BE2C (cell line): ENCODE results near the gene ACSL6.

Source experiments
- DNase-seq: peaks from one replicate; pipeline ENCODE4 v3.0.0-alpha.2; 2020
- H3K27me3 ChIP-seq: fragments of 250-450 bp; sonication (Bioruptor Pico); 2 replicates; pipeline ENCODE4 v1.5.1; 2020; ENCODE audit warnings: mild to moderate bottlenecking
- H3K36me3 ChIP-seq: fragments of 250-450 bp; sonication (Bioruptor Pico); 2 replicates; pipeline ENCODE4 v1.5.1; 2020; ENCODE audit warnings: mild to moderate bottlenecking
- H3K4me1 ChIP-seq: fragments of 250-450 bp; sonication (Bioruptor Pico); 2 replicates; pipeline ENCODE4 v1.5.1; 2020
- H3K4me3 ChIP-seq: 2 replicates; pipeline ENCODE4 v1.5.1; 2011; ENCODE audit warnings: low read depth, low read length
- H3K9me3 ChIP-seq: fragments of 250-450 bp; sonication (Bioruptor Pico); 2 replicates; pipeline ENCODE4 v1.5.1; 2020
- CTCF ChIP-seq: IDR thresholded peaks from 2 replicates; pipeline ENCODE4 v1.5.1; 2012; ENCODE audit warnings: mild to moderate bottlenecking, low read depth, low read length

ACSL6 gene

GRCh38 chr5:132010645-132010988 lies 841 bp downstream of the ACSL6 start:
- TF ChIP-seq CTCF = no peak

GRCh38 chr5:132009706-132010405 lies 1.6 kb downstream of the ACSL6 start:
- H3K27me3 ChIP-seq = peaks cover 10% of the 10 kb centered on the region
- H3K36me3 ChIP-seq = no peaks in the 10 kb centered on the region
- no peaks in the 10 kb centered on the region for H3K4me1 ChIP-seq
- no peak for TF ChIP-seq CTCF
- no peaks in the 10 kb centered on the region for H3K9me3 ChIP-seq
- DNase-seq = no peak
- no peak overlapping the region for H3K4me3 ChIP-seq

More at GRCh38 chr5:132010645-132010988, 841 bp downstream of the ACSL6 start:
- Histone ChIP-seq H3K4me1 (no peaks in the 10 kb centered on the region), H3K27me3 (peaks cover 10% of the 10 kb centered on the region), H3K36me3 (no peaks in the 10 kb centered on the region), H3K4me3 (no peak overlapping the region; the same call in 1 of the 2 replicates), H3K9me3 (no peaks in the 10 kb centered on the region)
- DNase-seq = no peak

- no peak for DNase-seq
- no peak overlapping the region for H3K4me3 ChIP-seq
- no peaks in the 10 kb centered on the region for H3K36me3 ChIP-seq
- no peaks in the 10 kb centered on the region for H3K9me3 ChIP-seq
- TF ChIP-seq CTCF = no peak
- no peaks in the 10 kb centered on the region for H3K4me1 ChIP-seq
- H3K27me3 ChIP-seq = peaks cover 10% of the 10 kb centered on the region
Measured at GRCh38 chr5:132008961-132009680, 2.3 kb downstream of the ACSL6 start.

- H3K27me3 ChIP-seq = peaks cover 10% of the 10 kb centered on the region
- H3K4me3 ChIP-seq = no peak overlapping the region
- no peaks in the 10 kb centered on the region for H3K36me3 ChIP-seq
- no peak for DNase-seq
- TF ChIP-seq CTCF = no peak
- H3K9me3 ChIP-seq = no peaks in the 10 kb centered on the region
- no peaks in the 10 kb centered on the region for H3K4me1 ChIP-seq
Measured at GRCh38 chr5:132008163-132008473, 3.3 kb downstream of the ACSL6 start.

GRCh38 chr5:132007399-132008162 lies 3.9 kb downstream of the ACSL6 start:
- peak; percentile 84 for TF ChIP-seq CTCF
- H3K9me3 ChIP-seq = no peaks in the 10 kb centered on the region
- H3K36me3 ChIP-seq = no peaks in the 10 kb centered on the region
- H3K4me1 ChIP-seq = no peaks in the 10 kb centered on the region
- peaks cover 10% of the 10 kb centered on the region for H3K27me3 ChIP-seq
- DNase-seq = peak; percentile 90
- no peak overlapping the region for H3K4me3 ChIP-seq
